ENCODE results near the gene EFNA1.

- TF ChIP-seq CTCF (conservative IDR thresholded peaks at IDR 0.05; ENCODE audit: low read length) (no peak), EZH2phosphoT487 (IDR thresholded peaks at IDR 0.05; ENCODE audit: borderline replicate concordance, low read depth, low read length) (no peak)
These were observed 7.3 kb downstream of the EFNA1 start for GRCh38 chr1:155134880-155135414.

Data from OCI-LY7 (cell line).